Fibroblast of lung (primary cell): Measurements from ENCODE around the gene SPACA9. TPM values are rescaled to one million over a fixed set of nuclear protein-coding genes. Genes with fewer than 3 reads are reported as not detected.

Experiments
- DNase-seq, 2 donors: peaks; one replicate each; pipeline versions ENCODE4 v3.0.0 to v3.0.0-alpha.2; 2010; ENCODE audit warnings: low read depth in 2 of 2
- H2AFZ ChIP-seq: 2 replicates; pipeline ENCODE4 v1.5.1; 2012; ENCODE audit warnings: low read length, control low read depth, inconsistent platforms
- H3K27ac ChIP-seq: 2 replicates; pipeline ENCODE4 v1.5.1; 2011; ENCODE audit warnings: low read length, control low read depth; ENCODE audit not compliant: insufficient read depth
- H3K27me3 ChIP-seq: 2 replicates; pipeline ENCODE4 v1.5.1; 2011; ENCODE audit warnings: mild to moderate bottlenecking, low read length; ENCODE audit not compliant: control insufficient read depth, insufficient read depth
- H3K36me3 ChIP-seq: 2 replicates; pipeline ENCODE4 v1.5.1; 2011; ENCODE audit warnings: low read length; ENCODE audit not compliant: control insufficient read depth, insufficient read depth
- H3K4me1 ChIP-seq: 2 replicates; pipeline ENCODE4 v1.5.1; 2011; ENCODE audit warnings: low read length; ENCODE audit not compliant: control insufficient read depth, insufficient read depth; ENCODE audit errors: extremely low read depth
- H3K4me2 ChIP-seq: 2 replicates; pipeline ENCODE4 v1.5.1; 2011; ENCODE audit warnings: low read length, control low read depth; ENCODE audit not compliant: insufficient read depth; ENCODE audit errors: extremely low read depth
- H3K4me3 ChIP-seq, 4 experiments: fragments of 200-600 bp in 1 of 4; sonication (generic) in 1 of 4; replicated peaks in 1 of 4; 2 replicates each; pipeline ENCODE4 v1.5.1; 2011 to 2016; ENCODE audit warnings: low read length in 4 of 4, low read depth in 3 of 4, mild to moderate bottlenecking in 3 of 4, control low read depth in 2 of 4, inconsistent platforms in 1 of 4, mixed read lengths in 1 of 4; ENCODE audit not compliant: insufficient read depth in 1 of 4; ENCODE audit errors: control extremely low read depth in 1 of 4
- H3K79me2 ChIP-seq: 2 replicates; pipeline ENCODE4 v1.5.1; 2012; ENCODE audit warnings: mild to moderate bottlenecking, low read length, inconsistent platforms; ENCODE audit not compliant: control insufficient read depth, insufficient read depth
- H3K9ac ChIP-seq: 2 replicates; pipeline ENCODE4 v1.5.1; 2011; ENCODE audit warnings: mild to moderate bottlenecking, low read length, control low read depth; ENCODE audit not compliant: insufficient read depth
- H3K9me3 ChIP-seq: 2 replicates; pipeline ENCODE4 v1.5.1; 2012; ENCODE audit warnings: low read depth, low read length; ENCODE audit not compliant: control insufficient read depth, insufficient read depth
- H4K20me1 ChIP-seq: 2 replicates; pipeline ENCODE4 v1.5.1; 2011; ENCODE audit warnings: low read length; ENCODE audit not compliant: control insufficient read depth, insufficient read depth; ENCODE audit errors: extremely low read depth
- EZH2 ChIP-seq: IDR thresholded peaks from 2 replicates; pipeline ENCODE4 v1.5.1; 2012; ENCODE audit warnings: low read length, control low read depth, mild to moderate bottlenecking; ENCODE audit errors: missing control alignments
- polyA plus RNA-seq, 2 donors: library from polyadenylated mRNA; depleted of rRNA in 1 of 2; stranded (reverse) in 1 of 2; unstranded in 1 of 2; fragments of >200 nt; gene quantifications; 2 replicates each; pipeline ENCODE4 v1.2.1, GENCODE V29; 2011 to 2012; ENCODE audit warnings: missing spikeins in 1 of 2
- total RNA-seq: library from RNA; depleted of rRNA; stranded (reverse); fragments of >200 nt; gene quantifications from 2 replicates; pipeline ENCODE4 v1.2.1, GENCODE V29; 2014
- TF ChIP-seq, protein P1 (sequence below), 2 donors: IDR thresholded peaks in 1 of 2; conservative IDR thresholded peaks in 1 of 2; 1 replicate in 1 of 2; 2 replicates in 1 of 2; pipeline ENCODE4 v1.5.1; 2011 to 2012; ENCODE audit warnings: low read length in 2 of 2, control low read depth in 1 of 2, inconsistent platforms in 1 of 2, low read depth in 1 of 2, mild to moderate bottlenecking in 1 of 2

The SPACA9 gene
- total and polyA plus RNA-seq, 2 donors (not counting 1 experiment from before 2014, with no cell fraction given): 4.3 to 4.4 TPM

DNA sequence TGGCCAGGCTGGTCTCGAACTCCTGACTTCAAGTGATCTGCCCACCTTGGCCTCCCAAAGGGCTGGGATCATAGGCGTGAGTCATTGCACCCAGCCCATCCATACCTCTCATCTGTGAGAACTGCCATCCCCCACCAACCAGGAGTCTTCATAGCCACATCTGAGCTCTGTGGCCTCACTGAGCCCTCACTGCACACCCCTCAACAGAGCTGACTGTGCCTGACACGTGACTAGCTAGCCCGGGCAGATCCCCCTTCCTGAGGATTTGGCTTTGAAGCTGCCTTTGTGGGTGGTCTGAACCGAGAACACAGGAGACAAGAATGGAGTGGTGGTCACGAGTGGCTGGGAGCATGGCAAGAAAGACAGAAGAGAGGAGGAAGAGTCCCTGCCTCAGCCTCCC is 16.2 kb upstream of the SPACA9 start:
- Histone ChIP-seq H4K20me1 (no peaks in the 10 kb centered on the region), H3K4me1 (no peaks in the 10 kb centered on the region), H3K4me3 (no peak overlapping the region), H2AFZ (no peak overlapping the region), H3K9me3 (no peaks in the 10 kb centered on the region), H3K9ac (no peak overlapping the region), H3K79me2 (no peaks in the 10 kb centered on the region), H3K27me3 (peaks cover 2% of the 10 kb centered on the region), H3K27ac (no peak overlapping the region), H3K4me2 (no peak overlapping the region), H3K36me3 (no peaks in the 10 kb centered on the region)
- no peak for TF ChIP-seq EZH2
- TF ChIP-seq, protein P1, sequence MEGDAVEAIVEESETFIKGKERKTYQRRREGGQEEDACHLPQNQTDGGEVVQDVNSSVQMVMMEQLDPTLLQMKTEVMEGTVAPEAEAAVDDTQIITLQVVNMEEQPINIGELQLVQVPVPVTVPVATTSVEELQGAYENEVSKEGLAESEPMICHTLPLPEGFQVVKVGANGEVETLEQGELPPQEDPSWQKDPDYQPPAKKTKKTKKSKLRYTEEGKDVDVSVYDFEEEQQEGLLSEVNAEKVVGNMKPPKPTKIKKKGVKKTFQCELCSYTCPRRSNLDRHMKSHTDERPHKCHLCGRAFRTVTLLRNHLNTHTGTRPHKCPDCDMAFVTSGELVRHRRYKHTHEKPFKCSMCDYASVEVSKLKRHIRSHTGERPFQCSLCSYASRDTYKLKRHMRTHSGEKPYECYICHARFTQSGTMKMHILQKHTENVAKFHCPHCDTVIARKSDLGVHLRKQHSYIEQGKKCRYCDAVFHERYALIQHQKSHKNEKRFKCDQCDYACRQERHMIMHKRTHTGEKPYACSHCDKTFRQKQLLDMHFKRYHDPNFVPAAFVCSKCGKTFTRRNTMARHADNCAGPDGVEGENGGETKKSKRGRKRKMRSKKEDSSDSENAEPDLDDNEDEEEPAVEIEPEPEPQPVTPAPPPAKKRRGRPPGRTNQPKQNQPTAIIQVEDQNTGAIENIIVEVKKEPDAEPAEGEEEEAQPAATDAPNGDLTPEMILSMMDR (conservative IDR thresholded peaks at IDR 0.05 in 1 of 2, IDR thresholded peaks at IDR 0.05 in 1 of 2; ENCODE audit: low read depth in 1 of 2, low read length in 2 of 2): no peak
- DNase-seq: no peak

DNA sequence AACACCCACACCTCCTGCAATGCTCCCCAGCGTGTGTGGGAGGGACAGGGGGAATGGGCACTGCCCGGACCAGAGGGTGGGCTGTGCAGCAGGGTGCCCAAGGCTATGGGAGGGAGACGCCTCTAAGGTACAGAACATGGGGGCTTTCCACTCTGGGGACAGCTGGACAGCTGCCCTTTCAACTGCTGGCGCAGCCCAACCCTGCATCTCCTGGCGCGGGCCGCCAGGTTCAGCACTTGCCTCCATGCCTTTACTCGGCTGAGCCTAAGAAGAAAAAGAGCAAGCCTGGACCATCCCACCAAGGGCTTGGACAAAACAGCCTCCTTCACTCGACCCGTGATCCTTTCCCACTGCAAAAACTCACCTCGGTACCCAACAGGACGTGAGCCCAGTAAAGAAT is 15.6 kb upstream of the SPACA9 start:
- Histone ChIP-seq H3K9ac (no peak overlapping the region), H3K27ac (no peak overlapping the region), H3K4me2 (no peak overlapping the region), H3K79me2 (no peaks in the 10 kb centered on the region), H3K4me1 (no peaks in the 10 kb centered on the region), H3K27me3 (peaks cover 2% of the 10 kb centered on the region), H3K36me3 (no peaks in the 10 kb centered on the region), H3K4me3 (no peak overlapping the region), H4K20me1 (no peaks in the 10 kb centered on the region), H3K9me3 (no peaks in the 10 kb centered on the region), H2AFZ (no peak overlapping the region)
- no peak for DNase-seq
- no peak for TF ChIP-seq EZH2
- TF ChIP-seq, protein P1 (conservative IDR thresholded peaks at IDR 0.05 in 1 of 2, IDR thresholded peaks at IDR 0.05 in 1 of 2; ENCODE audit: low read depth in 1 of 2, low read length in 2 of 2): no peak

DNA sequence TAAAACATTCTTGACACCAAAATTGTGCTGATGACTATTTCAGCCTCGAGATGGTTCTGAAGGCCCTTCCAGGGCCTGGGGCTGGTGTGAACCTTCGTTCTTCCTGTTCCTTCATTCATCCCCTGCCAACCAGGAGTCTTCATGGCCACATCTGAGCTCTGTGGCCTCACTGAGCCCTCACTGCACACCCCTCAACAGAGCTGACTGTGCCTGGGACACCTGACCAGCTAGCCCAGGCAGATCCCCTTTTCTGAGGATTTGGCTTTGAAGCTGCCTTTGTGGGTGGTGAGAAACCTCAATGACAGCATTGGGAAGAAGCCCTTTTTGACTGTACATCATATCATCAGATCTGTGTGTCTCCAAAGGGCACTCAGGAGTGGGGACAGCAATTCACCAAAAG is 14.4 kb upstream of the SPACA9 start:
- no peak for DNase-seq
- TF ChIP-seq, protein P1 (conservative IDR thresholded peaks at IDR 0.05 in 1 of 2, IDR thresholded peaks at IDR 0.05 in 1 of 2; ENCODE audit: low read depth in 1 of 2, low read length in 2 of 2): no peak
- no peak for TF ChIP-seq EZH2
- H3K4me3 ChIP-seq: no peak overlapping the region
- H3K27me3 ChIP-seq: no peaks in the 10 kb centered on the region
- H3K4me2 ChIP-seq: no peak overlapping the region
- H3K4me1 ChIP-seq: no peaks in the 10 kb centered on the region
- no peak overlapping the region for H3K27ac ChIP-seq
- H3K9ac ChIP-seq: no peak overlapping the region
- H3K36me3 ChIP-seq: no peaks in the 10 kb centered on the region
- H3K79me2 ChIP-seq: no peaks in the 10 kb centered on the region
- H4K20me1 ChIP-seq: no peaks in the 10 kb centered on the region
- H3K9me3 ChIP-seq: no peaks in the 10 kb centered on the region
- H2AFZ ChIP-seq: no peak overlapping the region
